GM19035 (cell line): ENCODE results near the gene FBXO38.

Experiments
- ATAC-seq: cut with Tn5 transposase; IDR thresholded peaks from one replicate; pipeline ENCODE4 v1.9.1; 2021; ENCODE audit not compliant: unreplicated experiment

The FBXO38 gene, protein sequence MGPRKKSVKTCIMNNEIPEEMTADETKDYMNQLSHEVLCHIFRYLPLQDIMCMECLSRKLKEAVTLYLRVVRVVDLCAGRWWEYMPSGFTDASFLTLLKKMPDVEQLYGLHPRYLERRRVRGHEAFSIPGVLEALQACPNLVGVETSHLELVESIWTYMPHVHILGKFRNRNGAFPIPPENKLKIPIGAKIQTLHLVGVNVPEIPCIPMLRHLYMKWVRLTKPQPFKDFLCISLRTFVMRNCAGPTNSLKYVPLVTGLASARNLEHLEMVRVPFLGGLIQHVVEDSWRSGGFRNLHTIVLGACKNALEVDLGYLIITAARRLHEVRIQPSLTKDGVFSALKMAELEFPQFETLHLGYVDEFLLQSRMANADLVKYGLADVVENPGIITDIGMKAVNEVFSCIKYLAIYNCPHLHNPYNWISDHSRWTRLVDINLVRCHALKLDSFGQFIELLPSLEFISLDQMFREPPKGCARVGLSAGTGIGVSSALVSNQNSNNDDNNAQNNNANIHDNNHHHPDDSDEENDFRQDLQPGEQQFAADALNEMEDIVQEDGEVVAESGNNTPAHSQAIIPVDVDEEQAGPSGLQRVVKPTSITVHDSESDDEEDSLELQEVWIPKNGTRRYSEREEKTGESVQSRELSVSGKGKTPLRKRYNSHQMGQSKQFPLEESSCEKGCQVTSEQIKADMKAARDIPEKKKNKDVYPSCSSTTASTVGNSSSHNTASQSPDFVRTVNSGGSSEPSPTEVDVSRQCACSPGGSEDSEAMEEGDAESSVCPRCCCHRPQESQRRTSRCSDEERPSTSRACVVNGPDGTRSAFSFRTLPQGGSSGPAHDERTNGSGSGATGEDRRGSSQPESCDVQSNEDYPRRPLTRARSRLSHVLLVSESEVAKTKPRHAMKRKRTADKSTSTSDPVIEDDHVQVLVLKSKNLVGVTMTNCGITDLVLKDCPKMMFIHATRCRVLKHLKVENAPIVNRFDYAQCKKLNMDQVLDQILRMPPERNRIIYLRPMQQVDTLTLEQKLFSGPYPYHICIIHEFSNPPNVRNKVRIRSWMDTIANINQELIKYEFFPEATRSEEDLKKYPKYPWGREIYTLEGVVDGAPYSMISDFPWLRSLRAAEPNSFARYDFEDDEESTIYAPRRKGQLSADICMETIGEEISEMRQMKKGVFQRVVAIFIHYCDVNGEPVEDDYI

DNA sequence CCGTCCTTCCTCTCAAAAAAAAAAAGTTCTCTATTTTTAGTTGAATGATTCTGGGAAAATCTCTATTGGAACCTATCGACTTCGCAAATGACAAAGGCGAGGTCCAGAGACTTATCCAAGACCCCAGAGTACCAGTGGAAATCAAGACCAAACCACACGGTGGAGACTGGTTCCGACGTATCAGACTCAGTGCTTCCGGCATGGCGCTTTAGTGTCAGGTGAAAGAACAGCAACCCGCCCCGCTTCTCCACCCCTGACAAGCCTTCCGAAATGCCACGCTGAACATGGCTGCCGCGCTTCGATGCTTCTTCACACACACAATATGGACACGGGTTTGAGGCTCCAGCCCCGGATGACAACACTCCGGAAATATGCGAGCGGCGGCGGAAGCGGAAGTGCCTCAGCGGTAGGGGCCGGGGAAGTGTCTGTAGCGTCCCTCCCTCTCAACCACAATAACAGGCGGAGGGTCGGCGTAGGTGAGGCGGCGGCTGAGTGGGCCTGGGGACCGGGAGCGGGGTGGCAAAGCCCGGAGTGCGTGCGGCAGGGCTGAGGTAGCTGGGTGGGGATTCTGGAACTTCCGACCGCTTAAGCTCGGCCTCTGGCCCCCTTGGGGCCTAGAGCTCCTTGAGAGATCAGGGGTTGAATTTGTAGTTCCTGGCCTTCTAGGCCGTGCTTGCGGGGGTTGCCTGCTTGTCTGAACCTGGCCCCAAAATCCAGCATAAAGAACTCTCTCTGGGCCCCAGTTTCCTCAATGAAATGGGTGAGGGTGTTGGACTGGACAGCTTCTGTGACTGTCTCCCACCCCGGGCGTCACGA is at the start of gene FBXO38:
TSS of gene FBXO38 (plus strand) at position 395 of the 816 bp plus-strand sequence. CDS start 10,819 bp downstream, outside the sequence.
- ATAC-seq, result peak; percentile 100

DNA sequence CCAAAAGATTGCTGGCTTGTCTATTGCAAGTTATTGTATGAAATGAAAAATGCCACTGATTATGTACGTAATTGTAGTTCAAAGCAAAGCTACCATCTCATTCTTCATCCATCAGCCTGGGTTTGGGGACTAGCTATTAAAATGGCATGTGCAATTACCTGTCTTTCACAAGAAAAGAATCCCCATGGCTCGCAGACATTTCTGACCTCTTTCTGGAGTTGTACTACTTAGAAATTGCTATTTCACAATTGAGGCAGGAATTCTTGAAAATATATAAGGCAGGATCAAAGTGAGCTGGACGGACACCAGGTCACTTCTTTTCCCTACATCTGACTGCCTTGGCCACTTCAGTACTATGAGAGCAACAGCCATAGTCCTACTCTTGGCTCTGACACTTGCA is 48.5 kb upstream of the FBXO38 start, which contains the start of gene SPINK9:
TSS of gene SPINK9 (plus strand) at position 301 of the 400 bp plus-strand sequence. CDS start at position 356, 55 bp downstream.
- ATAC-seq, result no peak

DNA sequence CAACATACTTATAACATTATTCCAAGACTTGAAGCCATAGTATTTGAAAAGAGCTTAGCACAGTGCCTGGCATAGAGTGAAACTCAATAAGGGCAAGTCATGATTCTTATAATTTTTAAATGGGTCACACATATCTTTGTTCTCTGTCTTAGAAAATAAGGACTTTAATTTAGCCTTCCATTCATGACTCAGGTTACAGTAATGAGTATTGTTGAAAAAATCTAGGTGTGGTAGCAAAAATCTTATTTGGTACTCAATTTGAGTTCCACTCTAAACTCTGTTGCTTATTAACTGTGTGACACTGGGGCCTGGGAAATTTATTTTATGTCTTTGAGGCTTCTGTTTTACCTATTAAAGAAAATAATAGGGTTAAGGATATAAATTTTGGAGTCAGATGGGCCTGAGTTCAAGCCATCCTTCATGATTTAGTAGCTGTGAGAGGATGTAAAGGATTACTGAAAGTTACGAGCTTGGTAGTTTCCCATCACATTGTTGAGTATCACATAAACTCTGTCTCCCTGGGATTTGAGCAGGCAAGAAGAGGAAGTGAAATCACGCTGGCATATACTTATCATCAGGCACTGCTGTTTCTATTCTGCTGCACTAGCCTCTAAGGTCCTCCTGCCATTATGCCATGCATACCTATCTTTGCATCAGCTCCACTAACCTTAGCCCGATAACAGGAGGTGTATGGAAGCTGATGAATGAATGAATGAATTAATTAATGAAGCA is 46.9 kb upstream of the FBXO38 start:
- ATAC-seq, result no peak

- ATAC-seq, result no peak
These were observed 41.2 kb upstream of the FBXO38 start for GRCh38 chr5:148342371-148343045.

- ATAC-seq, result no peak
These were observed 40.7 kb upstream of the FBXO38 start for GRCh38 chr5:148343046-148343407.

- no peak for ATAC-seq
These were observed 39.9 kb upstream of the FBXO38 start for GRCh38 chr5:148343603-148344487.

DNA sequence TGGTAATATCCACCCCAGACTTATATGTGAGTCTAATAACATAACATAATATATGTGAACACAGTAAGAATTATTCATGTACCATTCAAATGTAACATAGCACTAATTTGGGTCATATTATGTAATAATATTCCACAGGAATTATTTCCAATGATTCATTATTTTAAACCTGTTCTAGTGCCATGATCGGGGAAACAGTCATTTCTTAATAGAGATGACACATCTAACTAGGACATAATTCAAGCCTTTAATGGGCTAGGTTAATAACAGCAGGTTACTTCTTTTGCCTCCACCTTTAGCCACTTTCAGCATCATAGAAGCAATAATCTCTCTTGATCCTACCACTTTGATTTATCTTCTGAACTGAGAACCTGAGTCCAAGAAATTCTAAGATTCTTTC is 36.1 kb upstream of the FBXO38 start:
- no peak for ATAC-seq

- ATAC-seq, result no peak
These were observed 31.1 kb upstream of the FBXO38 start for GRCh38 chr5:148352696-148353095.

GRCh38 chr5:148353634-148354033 is 30.1 kb upstream of the FBXO38 start:
- no peak for ATAC-seq

GRCh38 chr5:148364343-148364742 is 19.4 kb upstream of the FBXO38 start:
- ATAC-seq, result no peak

GRCh38 chr5:148368299-148368698 is 15.5 kb upstream of the FBXO38 start:
- ATAC-seq, result no peak

DNA sequence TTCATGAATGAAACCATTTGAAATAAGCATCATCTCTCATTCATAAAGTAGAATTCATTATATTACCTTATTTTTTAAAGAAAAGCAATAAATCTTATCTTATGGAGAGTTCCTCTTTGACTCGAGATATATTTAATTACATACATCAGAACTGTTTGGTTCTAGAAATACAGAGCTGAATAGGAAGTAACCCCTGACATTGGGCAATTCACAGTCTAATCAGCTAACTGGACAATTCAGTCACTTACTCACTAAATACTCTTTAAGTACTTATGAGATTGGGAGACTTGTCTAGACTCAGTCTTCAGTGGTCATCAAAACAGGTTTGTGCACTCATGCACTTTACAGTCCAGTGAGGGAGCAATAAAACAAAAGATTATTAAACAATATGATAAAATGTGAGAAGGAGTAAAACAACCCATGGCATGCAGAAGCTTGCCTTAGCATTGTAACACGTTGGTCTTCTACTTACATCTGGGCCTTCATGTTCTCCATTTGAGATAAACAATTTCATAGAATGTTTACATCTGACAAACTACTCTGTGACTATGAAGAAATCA is 11.5 kb upstream of the FBXO38 start:
- ATAC-seq, result no peak

- no peak for ATAC-seq
These were observed 10.9 kb upstream of the FBXO38 start for GRCh38 chr5:148372893-148373292.

GRCh38 chr5:148374690-148375360 is 8.9 kb upstream of the FBXO38 start:
- ATAC-seq, result peak; percentile 86

DNA sequence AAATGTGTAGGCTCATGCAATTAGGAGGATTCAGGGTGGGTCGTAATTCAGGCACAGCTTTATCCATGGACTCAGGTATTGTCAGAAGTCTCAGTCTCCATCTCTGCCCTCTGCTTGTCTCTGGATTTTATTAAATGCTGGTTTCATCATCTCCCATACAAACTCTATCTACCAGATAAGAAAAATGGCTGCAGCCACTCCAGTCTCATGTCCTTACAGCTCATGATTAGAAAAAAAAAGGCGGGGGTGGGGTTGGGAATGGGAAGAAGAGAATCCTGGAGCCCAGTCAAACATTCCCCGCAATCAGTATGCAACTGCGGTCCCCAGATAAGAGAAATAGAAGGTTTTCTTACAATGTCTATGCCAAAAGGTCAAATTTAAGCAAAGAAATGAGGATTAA is 7.6 kb upstream of the FBXO38 start:
- no peak for ATAC-seq

DNA sequence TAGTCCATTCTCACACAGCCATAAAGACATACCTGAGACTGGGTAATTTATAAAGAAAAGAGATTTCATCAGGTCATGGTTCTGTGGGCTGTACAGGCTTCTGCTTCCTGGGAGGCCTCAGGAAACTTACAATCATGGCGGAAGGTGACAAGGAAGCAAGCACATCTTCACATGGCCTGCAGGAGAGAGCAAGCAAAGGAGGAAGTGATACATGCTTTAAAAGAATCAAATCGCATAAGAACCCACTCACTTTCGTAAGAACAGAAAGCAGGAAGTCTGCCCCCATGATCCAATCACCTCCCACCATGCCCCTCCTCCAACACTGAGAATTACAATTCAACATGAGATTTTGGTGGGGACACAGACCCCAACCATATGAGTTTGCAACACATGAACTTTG is 5.1 kb upstream of the FBXO38 start:
- no peak for ATAC-seq

DNA sequence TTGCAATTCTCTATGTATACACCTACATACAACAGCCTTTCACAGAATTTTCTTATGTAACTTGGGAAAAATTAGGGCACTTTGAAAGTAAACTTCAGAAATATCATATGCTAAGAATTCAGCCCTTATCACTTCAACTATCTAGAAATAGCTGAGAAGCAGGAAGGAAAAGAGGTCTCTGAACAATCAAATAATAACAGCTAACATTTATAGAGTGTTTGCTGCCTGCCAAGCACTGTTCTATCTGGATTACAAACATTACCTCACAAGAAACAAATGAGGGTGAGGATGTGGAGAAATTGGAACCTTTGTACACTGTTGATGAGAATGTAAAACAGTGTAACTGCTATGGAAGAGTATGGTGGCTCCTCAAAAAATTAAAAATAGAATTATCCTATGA is 4.4 kb upstream of the FBXO38 start:
- no peak for ATAC-seq
